HG02938 (cell line): ENCODE measurements around the gene SH2D3C.
"Not testable (repeated sequence)": the region's sequence is repeated elsewhere in the genome, so short reads cannot be mapped to it uniquely, and the experiment has no call there.

ENCODE experiments used
- ATAC-seq: cut with Tn5 transposase; IDR thresholded peaks from one replicate; pipeline ENCODE4 v1.9.1; 2021; ENCODE audit warnings: mild to moderate bottlenecking, moderate library complexity; ENCODE audit not compliant: unreplicated experiment

The SH2D3C gene

DNA sequence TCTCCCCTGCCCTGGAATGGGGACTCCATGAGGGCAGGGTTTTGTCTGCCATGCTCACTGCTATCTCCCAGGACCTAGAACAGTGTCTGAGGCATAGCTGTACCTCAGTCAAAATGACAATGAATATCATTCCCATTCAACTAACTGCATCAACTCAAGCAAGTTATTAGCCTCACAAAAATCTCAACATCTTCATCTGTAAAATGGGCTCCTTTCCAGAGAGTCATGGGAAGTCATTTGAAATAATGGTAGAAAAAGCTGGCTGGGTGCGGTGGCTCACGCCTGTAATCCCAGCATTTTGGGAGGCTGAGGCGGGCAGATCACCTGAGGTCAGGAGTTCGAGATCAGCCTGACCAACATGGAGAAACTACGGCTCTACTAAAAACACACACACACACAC, 9.4 kb downstream of the SH2D3C start:
- no peak for ATAC-seq

DNA sequence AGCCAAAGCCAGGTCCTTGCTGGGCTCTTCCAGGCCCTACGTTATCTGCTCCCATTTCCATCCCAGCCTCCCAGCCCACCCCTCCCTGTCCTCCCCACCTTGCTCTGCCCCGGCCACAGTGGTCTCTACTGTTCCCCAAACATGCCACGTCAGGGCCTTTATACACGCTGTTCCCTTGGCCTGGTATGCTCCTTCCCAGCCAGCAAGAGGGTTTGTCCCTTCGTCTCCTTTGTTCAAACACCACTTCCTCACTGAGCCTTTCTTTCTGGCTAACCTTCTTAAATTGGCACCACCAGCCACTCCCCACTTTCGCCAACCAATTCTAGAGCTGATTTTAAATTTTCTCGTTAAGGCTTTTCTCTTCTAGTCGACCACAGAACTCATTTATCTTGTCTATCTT, 9.8 kb downstream of the SH2D3C start:
- no peak for ATAC-seq

DNA sequence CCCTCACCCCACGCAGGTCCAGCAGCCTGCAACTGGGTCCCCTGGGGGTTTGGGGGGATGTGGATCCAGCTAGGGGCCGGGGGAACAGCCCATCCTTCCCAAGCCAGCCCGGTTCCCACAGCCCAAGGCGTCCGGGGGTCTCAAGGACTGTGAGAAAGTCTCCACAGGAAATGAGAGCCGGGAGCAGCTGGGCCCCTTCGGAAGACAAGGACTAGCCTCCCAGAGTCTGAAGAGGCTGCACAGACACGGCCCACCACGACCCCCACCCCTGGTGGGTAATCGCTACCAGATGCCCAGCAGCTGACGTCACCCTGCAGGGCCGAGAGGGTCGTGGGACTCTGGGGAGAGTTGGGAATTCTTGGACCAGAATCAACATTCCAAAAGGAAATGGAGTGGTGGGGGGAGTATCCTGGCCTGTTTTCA, 10.5 kb downstream of the SH2D3C start:
- ATAC-seq, result no peak

DNA sequence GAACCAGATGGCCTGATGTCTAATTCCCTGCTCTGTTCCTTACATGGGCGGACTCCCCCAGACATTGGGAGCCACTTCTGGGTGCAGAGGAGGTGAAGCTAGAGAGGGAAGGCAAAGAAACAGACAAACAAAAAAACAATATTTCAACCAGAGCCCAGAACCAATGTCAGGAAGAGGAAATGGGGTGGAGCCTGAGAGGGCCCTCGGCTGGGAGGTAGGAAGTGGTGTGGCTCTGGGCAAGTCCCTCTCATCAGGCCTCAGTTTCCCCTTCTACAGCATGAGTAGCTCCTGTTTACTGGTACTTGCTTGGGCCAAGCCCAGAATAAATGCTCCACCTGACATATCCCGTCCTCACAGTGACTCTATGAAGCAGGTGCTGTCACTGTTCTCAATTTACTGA, 11.1 kb downstream of the SH2D3C start:
- no peak for ATAC-seq

DNA sequence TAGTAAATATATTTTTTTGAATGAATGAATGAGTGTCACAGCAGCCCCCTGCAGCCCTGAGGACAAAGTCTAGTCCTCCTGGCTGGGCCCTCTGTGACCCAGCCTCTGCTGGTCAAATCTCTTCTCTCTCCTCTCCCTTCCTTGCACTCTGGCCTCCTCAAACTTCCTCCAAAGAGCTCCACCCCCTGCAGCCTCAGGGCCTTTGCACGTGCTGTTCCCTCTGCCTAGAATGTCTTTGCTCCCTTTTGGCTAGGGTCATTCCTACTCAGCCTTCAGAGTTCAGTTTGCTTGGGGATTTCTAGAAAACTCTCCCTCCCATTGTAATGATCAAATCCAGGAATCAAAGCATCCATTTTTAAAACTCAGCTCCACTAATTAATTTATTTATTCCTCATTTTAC, 13.0 kb downstream of the SH2D3C start:
- ATAC-seq, result no peak

DNA sequence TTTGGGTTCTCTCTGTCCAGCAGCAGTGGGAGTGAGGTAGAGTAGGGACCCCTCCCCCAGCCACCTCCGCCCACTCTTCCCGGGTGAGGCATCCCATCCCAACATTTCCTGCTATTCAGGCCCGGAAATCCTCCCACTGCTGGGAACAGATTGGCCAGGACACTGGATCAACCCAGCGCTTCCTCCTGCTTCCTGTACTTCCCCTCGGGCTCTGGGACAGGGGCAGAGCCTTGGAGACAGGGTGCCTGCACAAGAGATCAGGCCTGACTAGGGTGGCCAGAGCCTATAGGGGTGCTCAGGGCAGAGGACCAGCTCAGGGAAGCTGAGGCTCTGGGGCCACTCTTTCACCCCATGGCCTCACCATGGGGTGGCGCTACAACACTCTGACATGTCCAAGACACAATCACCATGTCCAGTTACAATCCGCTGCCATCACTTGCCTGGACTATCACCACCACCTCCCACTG, 14.5 kb downstream of the SH2D3C start:
- no peak for ATAC-seq

DNA sequence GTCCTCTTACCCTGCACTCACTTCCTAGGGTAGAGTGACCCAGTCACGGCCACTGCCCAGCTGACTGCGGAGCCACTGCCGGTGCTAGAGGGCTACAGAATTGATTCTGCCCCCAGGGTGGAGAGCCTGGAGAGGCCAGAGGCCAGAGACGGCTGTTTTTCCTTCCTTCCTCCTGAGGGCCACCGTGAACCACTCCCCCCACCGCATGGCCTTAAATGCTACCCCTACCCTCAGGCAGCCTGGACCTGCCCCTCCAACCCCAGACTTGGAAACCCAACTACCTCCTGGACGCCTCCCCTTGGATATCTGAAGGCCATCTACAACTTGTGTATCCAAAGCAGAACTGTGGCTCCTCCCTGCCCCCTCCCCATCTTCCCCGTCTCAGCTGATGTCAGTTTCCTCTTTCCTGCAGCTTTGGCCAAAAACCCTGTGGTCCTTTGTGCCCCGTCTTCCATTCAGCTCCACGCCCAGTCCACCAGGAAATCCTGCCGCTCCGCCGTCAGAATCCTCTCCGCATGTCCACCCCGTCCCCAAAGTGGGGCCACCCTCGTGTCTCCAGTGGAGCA, 16.3 kb downstream of the SH2D3C start:
- no peak for ATAC-seq

DNA sequence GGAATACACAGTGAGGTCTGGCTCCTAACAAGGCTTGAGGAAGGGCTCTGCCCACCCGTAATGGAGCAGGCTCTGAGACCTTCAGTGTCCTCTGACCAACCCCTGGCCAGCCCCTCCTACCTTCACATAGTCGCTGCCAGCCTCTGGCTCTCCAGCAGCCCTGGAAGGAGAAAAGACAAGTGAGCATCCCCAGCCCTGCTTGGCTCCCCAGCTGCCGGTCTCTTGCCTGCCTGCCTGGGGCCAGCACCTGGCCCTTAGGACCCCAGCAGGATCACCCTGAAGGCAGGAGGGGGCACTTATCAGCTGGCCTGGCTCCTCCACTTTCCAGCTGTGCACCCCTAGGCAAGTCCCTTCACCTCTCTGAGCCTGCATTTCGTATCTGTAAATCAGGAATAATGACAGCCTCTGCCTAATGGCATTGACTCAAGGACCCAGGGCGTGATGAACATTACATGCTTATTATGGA, 16.9 kb downstream of the SH2D3C start:
- no peak for ATAC-seq

DNA sequence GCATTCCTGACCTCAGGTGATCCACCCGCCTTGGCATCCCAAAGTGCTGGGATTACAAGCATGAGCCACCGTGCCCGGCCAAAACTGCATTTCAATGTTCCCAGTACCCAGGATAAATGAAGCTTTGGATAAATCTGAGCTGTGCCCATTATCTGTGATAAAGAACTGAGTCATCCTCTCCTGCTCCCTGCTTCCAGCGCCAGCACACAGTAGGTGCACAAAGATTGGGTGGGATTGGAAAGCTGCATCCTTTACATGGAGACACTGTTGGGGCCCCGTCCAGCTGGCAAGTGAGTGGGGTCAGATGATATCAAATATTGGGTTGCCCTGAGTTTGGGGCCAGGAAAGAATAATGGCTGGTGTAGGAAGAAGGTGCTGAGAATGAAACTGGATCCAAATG, 17.4 kb downstream of the SH2D3C start:
- ATAC-seq, result no peak

DNA sequence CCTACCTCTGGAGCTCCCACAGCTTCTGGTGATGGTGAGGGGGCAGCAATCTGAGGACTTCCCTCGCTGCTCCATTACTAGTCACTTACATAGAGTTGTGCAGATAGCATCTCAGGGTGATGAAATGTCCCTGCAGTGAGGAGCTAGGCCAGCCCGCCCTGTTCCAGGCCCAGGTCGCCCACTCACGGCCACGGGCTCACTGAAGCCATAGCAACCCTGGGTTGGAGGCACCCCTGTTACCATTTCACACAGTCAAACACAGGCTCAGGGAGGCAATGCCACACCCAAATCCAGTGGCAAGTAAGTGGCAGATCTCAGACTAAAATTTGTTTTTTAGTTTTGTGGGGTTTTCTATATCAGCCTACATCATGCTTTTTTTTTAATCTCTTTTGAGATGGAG, 19.6 kb downstream of the SH2D3C start:
- ATAC-seq, result no peak

DNA sequence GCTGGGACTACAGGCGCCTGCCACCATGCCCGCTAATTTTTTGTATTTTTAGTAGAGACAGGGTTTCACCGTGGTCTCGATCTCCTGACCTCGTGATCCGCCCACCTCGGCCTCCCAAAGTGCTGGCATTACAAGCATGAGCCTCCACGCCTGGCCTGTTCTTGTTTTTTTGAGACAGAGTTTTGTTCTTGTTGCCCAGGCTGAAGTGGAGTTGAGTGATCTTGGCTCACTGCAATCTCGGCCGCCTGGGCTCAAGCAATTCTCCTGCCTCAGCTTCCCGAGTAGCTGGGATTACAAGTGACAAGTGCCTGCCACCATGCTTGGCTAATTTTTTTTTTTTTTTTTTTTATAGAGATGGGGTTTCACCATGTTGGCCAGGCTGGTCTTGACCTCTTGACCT, 21.7 kb downstream of the SH2D3C start:
- not testable (repeated sequence) for ATAC-seq

DNA sequence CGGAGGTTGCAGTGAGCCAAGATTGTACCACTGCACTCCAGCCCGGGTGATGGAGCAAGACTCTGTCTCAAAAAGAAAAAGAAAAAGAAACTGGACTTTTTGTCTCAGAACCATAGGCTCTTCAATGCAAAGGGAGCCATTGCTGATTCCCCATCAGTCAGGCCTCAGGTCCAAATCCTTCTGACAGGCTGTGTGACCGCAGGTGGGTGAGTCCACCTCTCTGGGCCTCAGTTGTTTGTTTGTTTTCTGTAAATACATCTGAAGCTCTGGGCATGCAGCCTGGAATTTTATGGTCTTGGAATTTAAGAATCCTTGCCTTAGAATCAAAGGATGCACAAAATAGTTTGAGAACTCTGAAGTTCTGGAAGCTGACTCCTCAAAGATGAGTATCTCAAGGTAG, 22.2 kb downstream of the SH2D3C start:
- ATAC-seq, result no peak

DNA sequence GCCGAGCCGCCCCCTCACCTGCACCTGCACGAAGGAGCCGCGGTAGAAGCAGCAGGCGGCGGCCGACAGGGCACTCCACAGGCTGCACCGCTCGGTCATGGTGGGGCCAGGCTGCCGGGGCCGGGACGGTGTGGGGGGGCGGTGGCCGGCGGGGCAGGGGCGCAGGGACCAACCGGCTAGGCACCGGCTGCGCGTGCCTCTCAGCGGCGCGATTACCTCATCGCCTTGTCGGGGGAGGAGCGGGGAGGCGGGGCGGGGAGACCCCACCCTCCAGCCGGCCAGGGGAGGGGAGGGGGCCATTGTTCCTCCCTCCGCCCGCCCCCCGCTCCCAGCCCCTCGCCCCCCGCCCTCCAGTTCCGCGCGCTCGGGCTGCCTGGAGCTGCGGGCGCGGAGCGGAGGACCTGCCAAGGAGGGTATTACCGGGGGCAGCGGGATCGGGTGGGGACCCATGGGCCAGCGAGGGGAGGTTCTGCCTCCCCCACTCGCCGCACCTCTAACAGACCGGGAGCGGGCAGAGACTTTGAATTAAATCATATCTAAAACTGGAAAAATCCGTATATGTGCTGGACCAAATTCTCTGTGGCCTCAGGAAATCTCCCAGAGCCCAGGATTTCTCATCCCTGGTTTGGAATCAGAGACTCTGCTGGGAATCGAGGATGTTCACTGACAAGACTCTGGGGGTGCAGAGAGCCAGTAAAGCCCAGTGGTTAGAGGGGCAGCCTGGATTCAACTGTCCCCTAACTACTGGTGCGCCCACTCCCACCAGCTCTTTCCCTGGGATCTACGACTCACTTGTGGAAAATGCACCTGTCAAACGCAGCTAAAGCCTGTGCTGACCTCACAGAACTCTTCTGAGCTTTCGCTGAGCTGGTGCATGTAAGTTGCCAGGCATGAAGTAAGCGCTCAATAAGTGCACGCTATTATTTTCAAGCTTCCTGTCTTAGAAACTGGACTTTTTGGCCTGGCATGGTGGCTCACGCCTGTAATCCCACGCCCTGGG, 23.1 kb downstream of the SH2D3C start:
- ATAC-seq, result no peak

DNA sequence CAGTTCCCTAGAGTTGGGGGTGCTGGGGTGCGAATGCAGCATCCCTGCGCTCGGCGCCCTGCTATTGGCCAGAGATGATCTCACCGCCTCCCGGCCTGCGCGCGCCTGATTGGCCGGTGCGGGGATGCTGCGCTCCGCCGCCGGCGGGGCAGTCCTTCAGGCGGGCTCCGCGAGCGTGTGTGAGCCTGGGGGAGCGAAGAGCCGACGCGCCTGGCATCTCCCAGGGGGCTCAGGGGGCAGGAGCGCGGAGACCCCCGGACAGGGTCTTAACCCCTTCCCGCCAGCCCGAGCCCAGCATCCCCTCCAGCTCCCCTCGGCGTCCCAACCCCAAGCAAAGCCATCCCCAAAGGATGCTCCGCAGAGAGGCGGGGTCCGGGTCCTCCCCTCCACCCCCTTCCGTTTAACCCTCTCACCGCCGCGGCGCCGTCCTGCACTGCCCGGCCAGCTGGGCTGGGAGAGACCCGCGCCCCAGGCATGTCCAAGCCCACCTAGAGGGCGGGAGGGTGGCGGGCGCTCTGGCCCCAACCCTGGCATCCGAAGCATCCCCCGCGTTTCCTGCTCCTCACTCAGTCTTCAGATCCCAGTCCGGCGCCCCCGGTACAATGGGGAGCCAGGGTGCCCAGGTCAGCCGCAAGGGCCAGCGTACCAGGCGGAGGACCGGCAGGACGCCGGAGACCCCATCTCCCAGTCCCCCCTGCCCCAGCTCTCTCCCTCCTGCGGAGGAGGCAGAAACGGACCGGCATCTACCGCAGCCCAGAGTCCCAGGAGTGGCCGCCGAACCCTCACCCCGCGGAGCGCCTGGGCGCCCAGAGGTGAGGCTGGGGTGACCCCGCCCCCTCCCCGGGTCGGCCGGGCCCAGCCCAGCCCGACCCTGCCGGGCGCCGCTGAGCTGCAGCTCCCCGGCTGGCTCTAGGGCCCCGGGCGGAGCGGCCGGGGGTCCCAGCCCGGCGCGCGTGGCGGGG, 24.1 kb downstream of the SH2D3C start:
- ATAC-seq, result no peak

DNA sequence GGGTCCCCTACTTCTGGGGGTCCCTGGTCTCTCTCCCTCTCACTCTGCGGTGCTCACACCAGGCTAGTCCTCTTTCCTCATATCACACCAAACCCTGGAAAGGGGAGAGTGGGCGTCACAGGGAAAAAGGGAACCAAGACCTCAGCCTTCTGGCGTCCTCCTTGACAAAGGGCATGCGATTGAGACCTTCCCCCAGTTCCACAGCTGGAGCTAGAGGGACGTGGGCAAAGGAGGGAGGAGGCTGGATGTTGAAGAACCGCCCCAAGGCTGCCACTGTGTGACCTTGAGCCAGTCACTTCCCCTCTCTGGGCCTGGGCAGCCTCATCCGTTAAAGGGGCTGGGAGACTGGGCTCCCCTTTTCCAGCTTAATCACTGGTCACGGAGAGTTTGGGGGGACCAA, 24.8 kb downstream of the SH2D3C start:
- ATAC-seq, result no peak

DNA sequence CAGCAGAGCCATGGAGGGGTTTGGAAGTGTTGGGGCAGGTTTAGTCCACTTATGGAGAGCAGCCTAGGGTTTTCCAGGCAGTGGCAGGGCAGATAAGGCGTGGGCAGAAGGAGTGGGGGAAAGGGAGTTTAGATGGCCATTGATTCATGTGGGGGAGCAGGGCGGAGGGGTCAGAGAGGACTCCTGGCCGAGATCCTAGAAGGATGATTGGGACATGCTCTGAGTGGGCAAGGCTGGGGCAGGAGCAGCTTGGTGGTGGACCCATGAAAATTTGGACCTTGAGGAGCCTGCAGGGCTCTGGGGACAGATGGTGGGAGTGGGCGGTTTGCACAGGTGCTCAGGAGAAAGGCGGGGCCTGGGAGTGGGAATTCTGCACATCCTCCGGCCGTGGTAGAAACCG, 25.3 kb downstream of the SH2D3C start:
- ATAC-seq, result no peak

DNA sequence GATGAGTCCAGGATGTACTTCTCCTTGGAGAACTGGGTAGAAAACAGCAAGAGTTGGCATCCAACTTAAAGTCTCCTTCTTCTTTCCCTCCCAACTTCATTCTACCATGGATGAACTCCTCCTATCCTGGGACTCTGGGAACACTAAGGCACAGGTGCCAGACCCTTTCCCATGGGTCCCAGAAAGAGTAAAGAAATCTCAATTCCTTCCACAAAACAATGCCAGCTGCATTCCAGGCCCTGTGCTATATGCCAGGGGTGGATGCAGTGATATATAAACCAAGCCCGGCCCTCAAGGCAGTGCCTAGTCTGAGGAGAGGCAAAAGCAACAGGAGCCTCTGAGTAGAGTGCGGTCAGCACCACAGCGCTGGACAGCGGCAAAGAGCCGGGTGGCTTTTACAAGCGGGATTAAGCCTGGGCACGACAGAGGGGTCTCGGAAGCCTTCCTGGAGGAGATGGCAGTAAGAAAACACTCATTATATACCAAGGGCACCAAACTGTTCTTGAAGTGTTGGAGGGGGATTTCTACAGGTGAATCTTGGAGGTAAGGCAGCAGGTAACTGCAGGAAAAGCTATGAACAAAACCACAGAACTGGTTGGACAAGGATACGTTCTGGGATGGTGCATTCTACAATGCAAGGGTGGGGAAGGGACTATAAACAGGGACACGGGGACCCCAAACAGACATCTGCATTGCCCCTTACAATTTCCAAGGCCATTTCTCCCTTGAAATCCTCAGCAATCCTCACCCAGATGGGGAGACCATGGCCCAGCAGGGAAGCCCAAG, 27.0 kb downstream of the SH2D3C start:
- no peak for ATAC-seq

DNA sequence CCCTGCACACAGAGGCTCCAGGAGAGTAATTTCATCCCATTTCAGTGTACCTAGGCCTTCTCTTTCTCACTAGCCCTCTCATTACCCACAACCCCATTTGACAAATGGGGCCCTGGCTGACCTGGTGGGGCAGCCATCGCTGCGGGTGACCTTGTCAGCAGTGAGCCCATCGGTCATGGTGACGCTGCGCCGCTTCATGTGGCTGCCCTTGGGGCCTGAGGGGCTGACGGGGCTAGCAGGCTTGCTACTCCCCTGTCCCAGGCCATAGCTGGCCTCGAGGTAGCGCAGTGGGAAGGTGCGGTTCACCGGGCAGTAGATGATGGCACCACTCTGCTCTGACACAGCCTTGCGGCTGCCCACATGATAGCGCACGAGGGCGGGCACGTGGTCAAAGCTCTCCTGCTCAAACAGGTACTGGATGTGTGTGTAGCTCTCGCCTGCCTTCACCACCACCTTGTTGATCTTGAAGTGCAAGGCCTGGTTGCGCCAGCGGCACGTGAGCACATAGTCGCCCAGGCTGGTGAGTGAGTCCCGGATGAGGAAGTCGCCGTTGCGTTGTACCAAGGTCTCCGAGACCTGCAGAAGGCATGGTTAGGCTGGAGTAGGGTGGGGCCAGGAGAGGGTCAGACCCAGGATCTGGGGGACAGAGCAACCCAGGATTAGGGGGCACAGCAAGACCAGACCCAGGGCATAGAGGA, 29.2 kb downstream of the SH2D3C start:
- ATAC-seq, result no peak

DNA sequence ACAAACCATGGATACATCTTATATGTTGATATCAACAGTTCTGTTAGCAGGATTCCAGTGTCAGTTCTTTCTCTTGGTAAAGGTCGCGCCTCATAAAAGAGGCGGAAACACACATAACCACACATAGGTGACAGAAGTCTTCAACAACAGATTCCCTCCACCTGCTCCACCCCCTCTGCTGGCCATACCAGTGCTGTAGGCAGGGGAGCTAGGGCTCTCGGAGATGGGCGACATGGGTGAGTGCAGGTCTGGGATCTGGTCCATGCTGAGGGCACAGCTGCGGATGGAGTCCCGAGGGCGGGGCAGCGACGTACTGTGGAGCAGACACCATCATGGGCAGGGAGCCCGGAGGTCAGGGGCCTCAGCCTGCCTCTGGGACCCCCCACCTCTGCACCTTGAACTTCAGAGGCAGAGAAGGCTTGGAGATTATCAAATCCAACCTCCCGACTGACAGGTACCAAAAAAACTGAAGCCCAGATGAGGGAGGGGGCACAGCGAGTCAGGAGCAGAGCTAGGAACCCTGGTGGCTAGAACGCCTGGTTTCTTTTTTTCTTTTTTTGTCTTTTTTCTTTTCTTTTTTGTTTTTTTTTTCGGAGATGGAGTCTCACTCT, 31.4 kb downstream of the SH2D3C start:
- no peak for ATAC-seq
